Natural killer cell (primary cell): ENCODE measurements around the gene TFRC. TPM values are rescaled to one million over a fixed set of nuclear protein-coding genes. Genes with fewer than 3 reads are reported as not detected.

ENCODE experiments used
- ATAC-seq, 3 donors: fragments of 150-1000 bp in 2 of 3; fragments of 200-7000 bp in 1 of 3; cut with Tn5 transposase; 1 replicate in 1 of 3; 2 replicates in 2 of 3; pipeline ENCODE4 v1.10.0; 2021; ENCODE audit warnings: mild to moderate bottlenecking in 2 of 3, moderate library complexity in 2 of 3
- DNase-seq, 2 donors: peaks; one replicate each; pipeline versions ENCODE4 v3.0.0 to v3.0.0-alpha.2; 2013 to 2021; ENCODE audit warnings: mixed read lengths in 1 of 2
- H3K27ac ChIP-seq: one replicate; pipeline ENCODE4 v1.5.1; 2013; ENCODE audit warnings: mild to moderate bottlenecking, low read length
- H3K27me3 ChIP-seq: one replicate; pipeline ENCODE4 v1.6.1; 2013; ENCODE audit warnings: low read length; ENCODE audit not compliant: control insufficient read depth, insufficient read depth
- H3K36me3 ChIP-seq: one replicate; pipeline ENCODE4 v1.6.1; 2013; ENCODE audit warnings: low read length; ENCODE audit not compliant: control insufficient read depth, insufficient read depth
- H3K4me1 ChIP-seq: one replicate; pipeline ENCODE4 v1.6.1; 2013; ENCODE audit warnings: low read length; ENCODE audit not compliant: control insufficient read depth, insufficient read depth
- H3K4me3 ChIP-seq: one replicate; pipeline ENCODE4 v1.5.1; 2013; ENCODE audit warnings: low read length
- H3K9me3 ChIP-seq: one replicate; pipeline ENCODE4 v1.6.1; 2013; ENCODE audit warnings: low read length; ENCODE audit not compliant: control insufficient read depth, insufficient read depth
- H3K27ac Mint-ChIP-seq, 2 donors: one replicate each; pipeline ENCODE4 v1.8.0; 2022; ENCODE audit warnings: mild to moderate bottlenecking in 2 of 2, mixed read lengths in 2 of 2, moderate library complexity in 1 of 2
- H3K27me3 Mint-ChIP-seq, 2 donors: one replicate each; pipeline ENCODE4 v1.8.0; 2022; ENCODE audit warnings: low read depth in 2 of 2, mixed read lengths in 2 of 2
- H3K36me3 Mint-ChIP-seq: one replicate; pipeline ENCODE4 v1.8.0; 2022; ENCODE audit warnings: mixed read lengths
- H3K4me1 Mint-ChIP-seq, 2 donors: one replicate each; pipeline ENCODE4 v1.8.0; 2022; ENCODE audit warnings: mixed read lengths in 2 of 2
- H3K4me3 Mint-ChIP-seq: one replicate; pipeline ENCODE4 v1.8.0; 2022; ENCODE audit warnings: mild to moderate bottlenecking, moderate library complexity, mixed read lengths
- H3K9me3 Mint-ChIP-seq, 2 donors: one replicate each; pipeline ENCODE4 v1.8.0; 2022; ENCODE audit warnings: mixed read lengths in 2 of 2
- WGBS: methylation state at CpG from one replicate; pipeline ENCODE4 v1.1.7; 2013; ENCODE audit warnings: missing lambda C conversion rate; ENCODE audit not compliant: insufficient coverage; 5-methylcytosine and 5-hydroxymethylcytosine counted together
- intact Hi-C: fragments of 100-400 bp; cut with micrococcal nuclease; formaldehyde crosslinking; loops from one replicate; pipeline ENCODE4 v1.14.2; 2022
- total RNA-seq, 4 donors: library from RNA; stranded (reverse); fragments of 120-200 nt in 1 of 4; gene quantifications; one replicate each; pipeline versions ENCODE4 v1.2.3 to v1.2.4, GENCODE V29; 2013 to 2022
- TF ChIP-seq, protein P1 (sequence below): fragments of 200-600 bp; IDR thresholded peaks from one replicate; pipeline ENCODE4 v1.8.0; 2022; ENCODE audit warnings: antibody characterized with exemption

The TFRC gene
- total RNA-seq, 3 donors from 2014 or later (not counting 1 experiment from before 2014, with no cell fraction given) = 74.3 to 111 (median 78.3) TPM

DNA sequence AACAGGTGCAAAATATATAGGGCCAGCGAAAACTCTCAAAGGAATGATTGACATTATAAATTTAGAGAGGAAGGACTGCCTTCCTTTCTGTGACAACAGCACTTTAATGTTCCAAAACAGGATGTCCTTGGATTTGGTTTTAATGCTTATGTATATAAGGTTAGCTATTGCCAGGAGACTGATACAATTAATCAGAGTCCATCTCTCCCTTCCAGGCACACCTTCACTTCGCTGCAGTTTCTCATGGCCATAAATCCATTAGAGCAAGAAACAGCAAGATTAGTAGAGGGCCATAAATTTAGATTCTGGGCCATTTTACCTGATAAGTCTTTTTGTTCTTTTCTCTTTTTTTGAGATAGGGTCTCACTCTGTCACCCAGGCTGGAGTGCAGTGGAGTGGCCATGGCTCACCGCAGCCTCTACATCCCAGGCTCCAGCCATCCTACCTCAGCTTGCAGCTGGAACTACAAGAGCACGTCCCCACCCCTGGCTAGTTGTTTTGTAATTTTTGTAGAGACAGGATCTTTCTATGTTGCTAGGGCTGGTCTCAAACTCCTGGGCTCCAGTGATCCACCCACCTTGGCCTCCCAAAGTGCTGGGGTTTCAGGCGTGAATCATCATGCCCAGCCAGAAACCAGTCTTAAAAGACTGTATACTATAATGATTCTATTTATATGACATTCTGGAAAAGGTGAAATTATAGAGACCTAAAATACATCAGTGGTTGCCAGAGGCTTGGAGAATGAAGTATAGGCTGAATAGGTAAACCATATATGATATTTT, 15.7 kb upstream of the TFRC start:
- Histone ChIP-seq H3K27me3 (no peaks in the 10 kb centered on the region), H3K4me3 (no peak overlapping the region), H3K27ac (no peak overlapping the region), H3K4me1 (peaks cover 19% of the 10 kb centered on the region), H3K9me3 (no peaks in the 10 kb centered on the region), H3K36me3 (no peaks in the 10 kb centered on the region)
- ATAC-seq = no peak
- DNase-seq = no peak
- intact Hi-C loops = no loop called here
- peak overlapping the region in 1 of 2 donors; percentile 46 for H3K27ac Mint-ChIP-seq
- peaks cover 0 to 16% of the 10 kb centered on the region in 2 donors for H3K4me1 Mint-ChIP-seq
- no peak overlapping the region for H3K4me3 Mint-ChIP-seq
- H3K36me3 Mint-ChIP-seq = no peaks in the 10 kb centered on the region
- WGBS = 80% methylated on average over 2 of the region's 5 CpGs
- TF ChIP-seq, protein P1, sequence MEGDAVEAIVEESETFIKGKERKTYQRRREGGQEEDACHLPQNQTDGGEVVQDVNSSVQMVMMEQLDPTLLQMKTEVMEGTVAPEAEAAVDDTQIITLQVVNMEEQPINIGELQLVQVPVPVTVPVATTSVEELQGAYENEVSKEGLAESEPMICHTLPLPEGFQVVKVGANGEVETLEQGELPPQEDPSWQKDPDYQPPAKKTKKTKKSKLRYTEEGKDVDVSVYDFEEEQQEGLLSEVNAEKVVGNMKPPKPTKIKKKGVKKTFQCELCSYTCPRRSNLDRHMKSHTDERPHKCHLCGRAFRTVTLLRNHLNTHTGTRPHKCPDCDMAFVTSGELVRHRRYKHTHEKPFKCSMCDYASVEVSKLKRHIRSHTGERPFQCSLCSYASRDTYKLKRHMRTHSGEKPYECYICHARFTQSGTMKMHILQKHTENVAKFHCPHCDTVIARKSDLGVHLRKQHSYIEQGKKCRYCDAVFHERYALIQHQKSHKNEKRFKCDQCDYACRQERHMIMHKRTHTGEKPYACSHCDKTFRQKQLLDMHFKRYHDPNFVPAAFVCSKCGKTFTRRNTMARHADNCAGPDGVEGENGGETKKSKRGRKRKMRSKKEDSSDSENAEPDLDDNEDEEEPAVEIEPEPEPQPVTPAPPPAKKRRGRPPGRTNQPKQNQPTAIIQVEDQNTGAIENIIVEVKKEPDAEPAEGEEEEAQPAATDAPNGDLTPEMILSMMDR = no peak
- no peaks in the 10 kb centered on the region for H3K9me3 Mint-ChIP-seq
- H3K27me3 Mint-ChIP-seq = no peaks in the 10 kb centered on the region

DNA sequence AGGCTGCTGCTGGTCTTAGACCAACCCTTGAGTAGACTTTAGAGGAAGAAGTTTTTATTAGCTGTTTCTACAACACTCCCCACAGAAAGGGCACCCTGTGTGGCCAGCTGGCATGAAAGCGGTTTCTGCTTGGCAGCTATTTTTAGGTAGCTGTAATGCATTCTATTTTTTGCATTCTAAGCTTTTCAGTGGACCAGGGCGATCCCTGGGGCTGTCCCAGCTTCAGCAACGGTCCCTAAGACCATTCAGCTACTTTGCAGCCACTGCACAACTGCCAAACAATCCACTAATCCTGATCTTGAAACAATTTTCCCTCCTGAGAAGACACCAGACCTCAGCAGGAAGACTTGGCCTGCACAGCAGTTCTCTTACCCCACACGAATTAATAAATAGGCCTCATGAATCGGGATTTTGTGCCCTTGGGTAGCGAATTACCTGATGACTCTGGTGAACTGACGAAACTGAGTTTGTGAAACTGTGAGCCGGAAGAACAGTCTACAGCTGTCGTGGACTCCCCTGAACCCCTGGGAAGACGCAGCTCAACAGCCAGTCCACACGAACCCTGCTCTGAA, 14.6 kb upstream of the TFRC start:
- Histone ChIP-seq H3K36me3 (no peaks in the 10 kb centered on the region), H3K4me3 (no peak overlapping the region), H3K9me3 (no peaks in the 10 kb centered on the region), H3K27me3 (no peaks in the 10 kb centered on the region), H3K4me1 (peaks cover 19% of the 10 kb centered on the region), H3K27ac (peak overlapping the region; percentile 44)
- H3K27me3 Mint-ChIP-seq = no peaks in the 10 kb centered on the region
- intact Hi-C loops = no loop called here
- 43% methylated on average over 11 of the region's 11 CpGs for WGBS
- no peak for ATAC-seq
- H3K27ac Mint-ChIP-seq = no peak overlapping the region
- TF ChIP-seq, protein P1 = no peak
- no peaks in the 10 kb centered on the region for H3K36me3 Mint-ChIP-seq
- DNase-seq = no peak
- H3K4me3 Mint-ChIP-seq = no peak overlapping the region
- peaks cover 0 to 16% of the 10 kb centered on the region in 2 donors for H3K4me1 Mint-ChIP-seq
- H3K9me3 Mint-ChIP-seq = no peaks in the 10 kb centered on the region

DNA sequence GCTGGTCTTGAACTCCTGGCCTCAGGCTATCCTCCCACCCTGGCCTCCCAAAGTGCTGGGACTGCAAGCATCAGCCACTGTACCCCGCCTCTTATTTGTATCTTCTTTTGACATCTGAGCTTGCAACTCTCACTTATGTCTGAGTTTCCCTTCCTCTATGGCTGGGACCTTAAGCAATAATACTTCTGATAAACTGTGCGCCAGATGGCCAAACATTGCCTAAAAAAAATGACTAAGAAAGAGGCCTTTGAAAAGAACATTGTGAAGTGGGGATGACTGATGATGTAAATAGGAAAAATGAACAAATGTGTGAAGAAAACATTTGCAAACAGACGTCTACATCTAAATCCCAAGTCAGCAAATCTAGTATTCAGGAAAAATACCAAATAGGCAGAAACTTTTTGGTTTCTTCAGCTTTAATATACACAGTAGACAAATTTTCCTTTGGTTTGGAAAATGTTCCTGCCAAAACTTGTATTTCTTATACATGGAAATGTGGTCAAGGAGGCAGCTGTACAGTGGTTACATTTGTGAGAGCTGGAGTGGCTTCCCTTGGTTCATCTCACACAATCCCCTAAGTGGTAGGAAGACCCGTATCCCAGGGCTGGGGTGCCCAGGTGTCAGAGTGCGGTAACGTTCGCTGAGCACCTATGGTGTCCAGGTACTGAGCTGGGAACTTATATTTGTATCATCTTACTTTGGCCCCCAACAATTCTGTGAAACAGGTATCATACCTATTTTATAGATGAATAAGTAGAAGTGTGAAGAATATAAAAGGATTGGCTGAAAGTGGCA, 11.6 kb upstream of the TFRC start:
- Histone ChIP-seq H3K4me1 (peaks cover 6% of the 10 kb centered on the region), H3K27me3 (no peaks in the 10 kb centered on the region), H3K27ac (no peak overlapping the region), H3K4me3 (no peak overlapping the region), H3K9me3 (no peaks in the 10 kb centered on the region), H3K36me3 (no peaks in the 10 kb centered on the region)
- H3K4me1 Mint-ChIP-seq = peaks cover 0 to 2% of the 10 kb centered on the region in 2 donors
- H3K27me3 Mint-ChIP-seq = no peaks in the 10 kb centered on the region
- no peaks in the 10 kb centered on the region for H3K36me3 Mint-ChIP-seq
- intact Hi-C loops = no loop called here
- no peak overlapping the region for H3K27ac Mint-ChIP-seq
- H3K4me3 Mint-ChIP-seq = no peak overlapping the region
- DNase-seq (no peak), ATAC-seq (no peak)
- TF ChIP-seq, protein P1 = no peak
- WGBS = 79% methylated on average over 6 of the region's 7 CpGs
- no peaks in the 10 kb centered on the region for H3K9me3 Mint-ChIP-seq
